HEK293T (cell line): Measurements from ENCODE around the gene GPR62.

ENCODE experiments used
- ELF4 ChIP-seq: fragments of 450-650 bp; IDR thresholded peaks from 2 replicates; pipeline ENCODE4 v1.6.1; 2017; ENCODE audit warnings: antibody characterized with exemption
- L3MBTL2 ChIP-seq: fragments of 450-650 bp; conservative IDR thresholded peaks from 2 replicates; pipeline ENCODE4 v1.6.1; 2016; ENCODE audit warnings: mild to moderate bottlenecking

GRCh38 chr3:51954105-51954504, 1.1 kb upstream of the GPR62 start:
- TF ChIP-seq L3MBTL2 (no peak), ELF4 (no peak)
